Measurements from ENCODE around the gene AGO1. TPM values are rescaled to one million over a fixed set of nuclear protein-coding genes. Genes with fewer than 3 reads are reported as not detected.
A peak's percentile ranks its signal among the peaks of the same experiment; 100 is the strongest.

Gene AGO1
- total RNA-seq, 1 donor from 2014 or later: 35.1 TPM

- H3K27ac Mint-ChIP-seq (ENCODE audit: unreplicated experiment): no peak overlapping the region
- H3K79me2 ChIP-seq (ENCODE audit: insufficient read depth, low read length): no peaks in the 10 kb centered on the region
- H4K20me1 ChIP-seq (ENCODE audit: insufficient read depth, low read length): no peaks in the 10 kb centered on the region
- H3K4me1 Mint-ChIP-seq (ENCODE audit: low read depth, unreplicated experiment): no peaks in the 10 kb centered on the region
- H3K36me3 Mint-ChIP-seq (ENCODE audit: low read depth, unreplicated experiment): no peaks in the 10 kb centered on the region
- H3K4me1 ChIP-seq (ENCODE audit: insufficient read depth, low read length): no peaks in the 10 kb centered on the region
- peaks cover 7% of the 10 kb centered on the region for H3K27me3 Mint-ChIP-seq (ENCODE audit: low read depth, unreplicated experiment)
- H3K4me3 ChIP-seq (ENCODE audit: insufficient read depth, low read depth, low read length): no peak overlapping the region
- TF ChIP-seq EZH2 (IDR thresholded peaks at IDR 0.05; ENCODE audit: insufficient read depth, low read length): no peak
- TF ChIP-seq CTCF (IDR thresholded peaks at IDR 0.05; ENCODE audit: insufficient read depth, low read depth, low read length): no peak
- no peak overlapping the region for H3K4me2 ChIP-seq (ENCODE audit: low read length)
- no peak overlapping the region for H3K9ac ChIP-seq (ENCODE audit: low read length)
- no peaks in the 10 kb centered on the region for H3K27me3 ChIP-seq (ENCODE audit: insufficient read depth, low read length)
- DNase-seq (ENCODE audit: low read depth): no peak
- no peaks in the 10 kb centered on the region for H3K36me3 ChIP-seq (ENCODE audit: insufficient read depth, low read length)
- peak overlapping the region; percentile 2 for H3K4me3 Mint-ChIP-seq (ENCODE audit: unreplicated experiment)
- no peak for FAIRE-seq
- no peak overlapping the region for H2AFZ ChIP-seq (ENCODE audit: low read depth, low read length)
- H3K27ac ChIP-seq (ENCODE audit: low read depth, low read length): no peak overlapping the region
- no peaks in the 10 kb centered on the region for H3K9me3 Mint-ChIP-seq (ENCODE audit: unreplicated experiment)
- no peaks in the 10 kb centered on the region for H3K9me3 ChIP-seq (ENCODE audit: insufficient read depth, low read depth, low read length)
Measured at GRCh38 chr1:35876988-35877387, 6.0 kb upstream of the AGO1 start.

GRCh38 chr1:35881850-35882273 lies 1.1 kb upstream of the AGO1 start:
- no peaks in the 10 kb centered on the region for H3K36me3 Mint-ChIP-seq (ENCODE audit: low read depth, unreplicated experiment)
- no peak overlapping the region for H3K4me3 ChIP-seq (ENCODE audit: insufficient read depth, low read depth, low read length)
- no peak overlapping the region for H3K4me2 ChIP-seq (ENCODE audit: low read length)
- peaks cover 7% of the 10 kb centered on the region for H3K27me3 Mint-ChIP-seq (ENCODE audit: low read depth, unreplicated experiment)
- no peak overlapping the region for H3K27ac Mint-ChIP-seq (ENCODE audit: unreplicated experiment)
- no peak overlapping the region for H3K9ac ChIP-seq (ENCODE audit: low read length)
- no peaks in the 10 kb centered on the region for H3K27me3 ChIP-seq (ENCODE audit: insufficient read depth, low read length)
- peak overlapping the region; percentile 79 for H3K4me3 Mint-ChIP-seq (ENCODE audit: unreplicated experiment)
- H3K9me3 Mint-ChIP-seq (ENCODE audit: unreplicated experiment): no peaks in the 10 kb centered on the region
- FAIRE-seq: no peak
- H3K4me1 Mint-ChIP-seq (ENCODE audit: low read depth, unreplicated experiment): peaks cover 16% of the 10 kb centered on the region
- no peaks in the 10 kb centered on the region for H3K36me3 ChIP-seq (ENCODE audit: insufficient read depth, low read length)
- H3K9me3 ChIP-seq (ENCODE audit: insufficient read depth, low read depth, low read length): no peaks in the 10 kb centered on the region
- H3K4me1 ChIP-seq (ENCODE audit: insufficient read depth, low read length): peaks cover 7% of the 10 kb centered on the region
- TF ChIP-seq CTCF (IDR thresholded peaks at IDR 0.05; ENCODE audit: insufficient read depth, low read depth, low read length) (no peak), EZH2 (IDR thresholded peaks at IDR 0.05; ENCODE audit: insufficient read depth, low read length) (no peak)
- no peak for DNase-seq (ENCODE audit: low read depth)
- H3K79me2 ChIP-seq (ENCODE audit: insufficient read depth, low read length): peaks cover 26% of the 10 kb centered on the region
- H4K20me1 ChIP-seq (ENCODE audit: insufficient read depth, low read length): peaks cover 27% of the 10 kb centered on the region
- H2AFZ ChIP-seq (ENCODE audit: low read depth, low read length): no peak overlapping the region
- H3K27ac ChIP-seq (ENCODE audit: low read depth, low read length): no peak overlapping the region

GRCh38 chr1:35882586-35882944 lies 444 bp upstream of the AGO1 start:
- Mint-ChIP-seq H3K27me3 (ENCODE audit: low read depth, unreplicated experiment) (peaks cover 7% of the 10 kb centered on the region), H3K4me1 (ENCODE audit: low read depth, unreplicated experiment) (peaks cover 23% of the 10 kb centered on the region), H3K27ac (ENCODE audit: unreplicated experiment) (peak overlapping the region; percentile 6), H3K9me3 (ENCODE audit: unreplicated experiment) (no peaks in the 10 kb centered on the region), H3K36me3 (ENCODE audit: low read depth, unreplicated experiment) (no peaks in the 10 kb centered on the region), H3K4me3 (ENCODE audit: unreplicated experiment) (peak overlapping the region; percentile 79)
- TF ChIP-seq EZH2 (IDR thresholded peaks at IDR 0.05; ENCODE audit: insufficient read depth, low read length): no peak
- no peak for TF ChIP-seq CTCF (IDR thresholded peaks at IDR 0.05; ENCODE audit: insufficient read depth, low read depth, low read length)
- peak overlapping the region; percentile 100 for H3K4me2 ChIP-seq (ENCODE audit: low read length)
- H3K27me3 ChIP-seq (ENCODE audit: insufficient read depth, low read length): no peaks in the 10 kb centered on the region
- FAIRE-seq (no peak), DNase-seq (ENCODE audit: low read depth) (no peak)
- H3K4me3 ChIP-seq (ENCODE audit: insufficient read depth, low read depth, low read length): no peak overlapping the region
- H3K27ac ChIP-seq (ENCODE audit: low read depth, low read length): no peak overlapping the region
- peaks cover 11% of the 10 kb centered on the region for H3K4me1 ChIP-seq (ENCODE audit: insufficient read depth, low read length)
- peaks cover 34% of the 10 kb centered on the region for H4K20me1 ChIP-seq (ENCODE audit: insufficient read depth, low read length)
- H3K36me3 ChIP-seq (ENCODE audit: insufficient read depth, low read length): no peaks in the 10 kb centered on the region
- peak overlapping the region; percentile 100 for H2AFZ ChIP-seq (ENCODE audit: low read depth, low read length)
- H3K9me3 ChIP-seq (ENCODE audit: insufficient read depth, low read depth, low read length): no peaks in the 10 kb centered on the region
- peaks cover 32% of the 10 kb centered on the region for H3K79me2 ChIP-seq (ENCODE audit: insufficient read depth, low read length)
- no peak overlapping the region for H3K9ac ChIP-seq (ENCODE audit: low read length)
